H9 (cell line): Measurements from ENCODE around the gene CRISP2. TPM values are rescaled to one million over a fixed set of nuclear protein-coding genes. Genes with fewer than 3 reads are reported as not detected.

Source experiments
- DNase-seq: peaks from one replicate; pipeline ENCODE4 v3.0.0-alpha.2; 2017
- H2AFZ ChIP-seq: one replicate; pipeline ENCODE4 v1.6.1; 2013; ENCODE audit warnings: mild to moderate bottlenecking, low read length, control low read depth, moderate library complexity
- H2AK5ac ChIP-seq: 2 replicates; pipeline ENCODE4 v1.6.1; 2013; ENCODE audit warnings: low read length, control low read depth, mixed read lengths; ENCODE audit not compliant: insufficient read length
- H2BK120ac ChIP-seq: one replicate; pipeline ENCODE4 v1.6.1; 2013; ENCODE audit warnings: low read depth, mild to moderate bottlenecking, low read length, control low read depth, inconsistent platforms; ENCODE audit not compliant: poor library complexity, severe bottlenecking
- H2BK12ac ChIP-seq: 2 replicates; pipeline ENCODE4 v1.6.1; 2013; ENCODE audit warnings: low read length, control low read depth, mixed read lengths, low read depth; ENCODE audit not compliant: insufficient read length
- H2BK15ac ChIP-seq: 2 replicates; pipeline ENCODE4 v1.6.1; 2013; ENCODE audit warnings: low read depth, low read length, control low read depth
- H2BK20ac ChIP-seq: one replicate; pipeline ENCODE4 v1.6.1; 2013; ENCODE audit warnings: low read depth, mild to moderate bottlenecking, low read length, control low read depth, inconsistent platforms; ENCODE audit not compliant: poor library complexity, severe bottlenecking
- H2BK5ac ChIP-seq: 2 replicates; pipeline ENCODE4 v1.6.1; 2013; ENCODE audit warnings: low read length, control low read depth, mixed read lengths; ENCODE audit not compliant: insufficient read length
- H3K14ac ChIP-seq: 2 replicates; pipeline ENCODE4 v1.6.1; 2013; ENCODE audit warnings: low read length, control low read depth; ENCODE audit not compliant: insufficient read depth
- H3K18ac ChIP-seq: 2 replicates; pipeline ENCODE4 v1.6.1; 2013; ENCODE audit warnings: low read depth, mild to moderate bottlenecking, mixed read lengths, low read length, control low read depth; ENCODE audit not compliant: insufficient read length
- H3K23ac ChIP-seq: 2 replicates; pipeline ENCODE4 v1.6.1; 2013; ENCODE audit warnings: low read length, control low read depth, mixed read lengths, low read depth; ENCODE audit not compliant: insufficient read length
- H3K23me2 ChIP-seq: 2 replicates; pipeline ENCODE4 v1.6.1; 2013; ENCODE audit warnings: low read depth, mild to moderate bottlenecking, mixed read lengths, low read length, control low read depth; ENCODE audit not compliant: insufficient read length, poor library complexity, severe bottlenecking
- H3K27ac ChIP-seq: 2 replicates; pipeline ENCODE4 v1.5.1; 2013; ENCODE audit warnings: low read length, control low read depth, mixed read lengths, low read depth; ENCODE audit not compliant: insufficient read length
- H3K27me3 ChIP-seq: 2 replicates; pipeline ENCODE4 v1.6.1; 2013; ENCODE audit warnings: low read length, control low read depth, inconsistent platforms; ENCODE audit not compliant: insufficient read depth
- H3K4ac ChIP-seq: 2 replicates; pipeline ENCODE4 v1.6.1; 2013; ENCODE audit warnings: low read depth, mild to moderate bottlenecking, control low read depth, inconsistent platforms, low read length, moderate library complexity
- H3K4me1 ChIP-seq: 2 replicates; pipeline ENCODE4 v1.6.1; 2013; ENCODE audit warnings: low read length, control low read depth, inconsistent platforms; ENCODE audit not compliant: insufficient read depth
- H3K4me2 ChIP-seq: 2 replicates; pipeline ENCODE4 v1.6.1; 2013; ENCODE audit warnings: low read length, control low read depth, mixed read lengths; ENCODE audit not compliant: insufficient read length, insufficient read depth
- H3K56ac ChIP-seq: 2 replicates; pipeline ENCODE4 v1.6.1; 2013; ENCODE audit warnings: low read depth, mild to moderate bottlenecking, mixed read lengths, low read length, control low read depth; ENCODE audit not compliant: insufficient read length
- H3K79me1 ChIP-seq: 2 replicates; pipeline ENCODE4 v1.6.1; 2013; ENCODE audit warnings: low read depth, mild to moderate bottlenecking, moderate library complexity, low read length, control low read depth, inconsistent platforms; ENCODE audit not compliant: insufficient read depth, poor library complexity, severe bottlenecking
- H3K79me2 ChIP-seq: 2 replicates; pipeline ENCODE4 v1.6.1; 2013; ENCODE audit warnings: low read length, control low read depth, inconsistent platforms; ENCODE audit not compliant: insufficient read depth
- H3K9ac ChIP-seq: 2 replicates; pipeline ENCODE4 v1.6.1; 2013; ENCODE audit warnings: low read length, control low read depth, mixed read lengths; ENCODE audit not compliant: insufficient read length; ENCODE audit errors: extremely low read depth
- H3K9me3 ChIP-seq: one replicate; pipeline ENCODE4 v1.6.1; 2013; ENCODE audit warnings: low read depth, low read length, inconsistent platforms; ENCODE audit not compliant: control insufficient read depth
- H3T11ph ChIP-seq: one replicate; pipeline ENCODE4 v1.6.1; 2013; ENCODE audit warnings: mild to moderate bottlenecking, low read length, control low read depth, inconsistent platforms
- H4K20me1 ChIP-seq: one replicate; pipeline ENCODE4 v1.6.1; 2013; ENCODE audit not compliant: control insufficient read depth, insufficient read length, insufficient read depth
- H4K5ac ChIP-seq: 2 replicates; pipeline ENCODE4 v1.6.1; 2013; ENCODE audit warnings: low read depth, mild to moderate bottlenecking, mixed read lengths, low read length, control low read depth; ENCODE audit not compliant: insufficient read length
- H4K8ac ChIP-seq: replicated peaks from 2 replicates; pipeline ENCODE4 v1.6.1; 2013; ENCODE audit warnings: low read length, control low read depth, mixed read lengths, low read depth; ENCODE audit not compliant: insufficient read length
- H4K91ac ChIP-seq: 2 replicates; pipeline ENCODE4 v1.6.1; 2013; ENCODE audit warnings: low read depth, mild to moderate bottlenecking, moderate library complexity, mixed read lengths, low read length, control low read depth; ENCODE audit not compliant: insufficient read length
- H3K27ac Mint-ChIP-seq, 3 experiments: 2 replicates in 2 of 3; 3 replicates in 1 of 3; pipeline ENCODE4 v1.8.0; 2020 to 2021; ENCODE audit warnings: mixed read lengths in 3 of 3, mild to moderate bottlenecking in 1 of 3, moderate library complexity in 1 of 3
- H3K27me3 Mint-ChIP-seq: 2 replicates; pipeline ENCODE4 v1.8.0; 2021; ENCODE audit warnings: low read depth, mild to moderate bottlenecking, moderate library complexity, mixed read lengths
- H3K36me3 Mint-ChIP-seq, 3 experiments: 2 replicates in 2 of 3; 3 replicates in 1 of 3; pipeline ENCODE4 v1.8.0; 2020 to 2021; ENCODE audit warnings: low read depth in 3 of 3, mixed read lengths in 3 of 3; ENCODE audit not compliant: insufficient read depth in 1 of 3
- H3K4me1 Mint-ChIP-seq, 2 experiments: 2 replicates each; pipeline ENCODE4 v1.8.0; 2020; ENCODE audit warnings: mixed read lengths in 2 of 2
- H3K4me3 Mint-ChIP-seq, 2 experiments: 2 replicates in 1 of 2; 3 replicates in 1 of 2; pipeline ENCODE4 v1.8.0; 2020 to 2021; ENCODE audit warnings: mild to moderate bottlenecking in 2 of 2, mixed read lengths in 2 of 2, moderate library complexity in 1 of 2
- H3K9me3 Mint-ChIP-seq, 2 experiments: 2 replicates in 1 of 2; 3 replicates in 1 of 2; pipeline ENCODE4 v1.8.0; 2020; ENCODE audit warnings: mild to moderate bottlenecking in 2 of 2, mixed read lengths in 2 of 2, moderate library complexity in 1 of 2
- CTCF ChIP-seq: fragments of 200-600 bp; sonication (generic); conservative IDR thresholded peaks from 3 replicates; pipeline ENCODE4 v1.8.0; 2021; ENCODE audit warnings: antibody characterized with exemption, mild to moderate bottlenecking
- WGBS: extraction: QIAGEN DNeasy Blood & Tissue Kit; methylation state at CpG from one replicate; pipeline ENCODE4 v1.1.7; 2013; ENCODE audit warnings: missing lambda C conversion rate, low lambda C conversion rate, mixed read lengths; ENCODE audit not compliant: insufficient read length; ENCODE audit errors: extremely low coverage; 5-methylcytosine and 5-hydroxymethylcytosine counted together
- total RNA-seq: library from RNA; stranded (reverse); gene quantifications from 2 replicates; pipeline ENCODE4 v1.2.1, GENCODE V29; 2021

CRISP2 gene
- total RNA-seq, 1 experiment from 2014 or later: not detected

DNA sequence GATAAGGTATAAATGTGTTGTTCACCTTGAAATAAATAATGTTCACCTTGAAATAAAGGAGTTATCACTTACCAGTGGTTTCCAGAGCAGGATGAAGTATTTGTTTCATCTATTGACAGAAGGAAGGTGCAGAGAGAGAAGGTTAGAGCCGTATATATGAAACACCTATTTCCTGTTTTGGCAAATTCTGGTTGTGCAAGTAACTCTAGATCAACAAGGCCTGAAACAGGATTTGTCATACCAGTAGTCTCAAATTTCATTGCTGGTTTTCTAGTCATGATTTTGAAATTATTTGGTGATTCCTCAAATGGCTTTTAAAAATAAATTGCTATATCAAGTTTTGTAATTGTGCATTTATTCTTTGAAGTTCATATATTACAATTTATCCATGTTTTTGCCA is 30.9 kb upstream of the CRISP2 start, which contains the start of gene CRISP3:
CRISP3 (minus strand) TSS at position 130 of the 400 bp plus-strand sequence; CDS start at position 109, 21 bp downstream.
- Mint-ChIP-seq H3K4me3 (no peak within 1 kb of the TSS), H3K27me3 (no peaks in the 10 kb centered on the region; the same call in 1 of the 2 replicates), H3K4me1 (no peaks in the 10 kb centered on the region), H3K36me3 (no peaks in the 10 kb centered on the region), H3K27ac (no peak within 1 kb of the TSS), H3K9me3 (no peaks in the 10 kb centered on the region)
- no peak within 1 kb of the TSS for H2BK20ac ChIP-seq
- no peak within 1 kb of the TSS for H4K8ac ChIP-seq
- no CpG with 5 or more reads among the region's 1 CpG for WGBS
- no peak within 1 kb of the TSS for H2BK15ac ChIP-seq
- no peak within 1 kb of the TSS for H4K91ac ChIP-seq
- no peak within 1 kb of the TSS for H2BK12ac ChIP-seq
- H3K27me3 ChIP-seq: no peaks in the 10 kb centered on the region
- H3K23ac ChIP-seq: no peak within 1 kb of the TSS
- TF ChIP-seq CTCF: no peak
- no peak within 1 kb of the TSS for H3K18ac ChIP-seq
- no peaks in the 10 kb centered on the region for H3K4me1 ChIP-seq
- no peaks in the 10 kb centered on the region for H3K23me2 ChIP-seq
- H3K79me1 ChIP-seq: no peaks in the 10 kb centered on the region
- H2AFZ ChIP-seq: no peak within 1 kb of the TSS
- no peak within 1 kb of the TSS for H3K27ac ChIP-seq
- no peaks in the 10 kb centered on the region for H4K20me1 ChIP-seq
- no peak within 1 kb of the TSS for H2BK120ac ChIP-seq
- H3K14ac ChIP-seq: no peak within 1 kb of the TSS
- H2AK5ac ChIP-seq: no peak within 1 kb of the TSS
- H3T11ph ChIP-seq: no peak within 1 kb of the TSS
- H3K9me3 ChIP-seq: no peaks in the 10 kb centered on the region
- H2BK5ac ChIP-seq: no peak within 1 kb of the TSS
- no peak within 1 kb of the TSS for H3K56ac ChIP-seq
- H3K9ac ChIP-seq: no peak within 1 kb of the TSS
- no peak within 1 kb of the TSS for H4K5ac ChIP-seq
- no peak for DNase-seq
- no peak within 1 kb of the TSS for H3K4ac ChIP-seq
- no peaks in the 10 kb centered on the region for H3K79me2 ChIP-seq
- no peak within 1 kb of the TSS for H3K4me2 ChIP-seq
